NCI-H774 (cell line): ENCODE data around the gene ATP6AP2.

Source experiments
- DNase-seq: peaks from one replicate; lab custom pipeline; 2025; lab: John Stamatoyannopoulos, UW

Gene ATP6AP2

GRCh38 chrX:40644176-40644575, 63.4 kb downstream of the ATP6AP2 start:
- DNase-seq = no peak

- no peak for DNase-seq
Observed at GRCh38 chrX:40644821-40645358, 64.1 kb downstream of the ATP6AP2 start.

- DNase-seq = no peak
Observed at GRCh38 chrX:40646489-40647306, 65.9 kb downstream of the ATP6AP2 start.

GRCh38 chrX:40647307-40648197, 66.8 kb downstream of the ATP6AP2 start, which contains the start of gene CXorf38:
CXorf38 (minus strand) TSS chrX:40647561; CDS start chrX:40647520, 41 bp downstream.
- peak; percentile 84 for DNase-seq

- DNase-seq = peak; percentile 25
Observed at GRCh38 chrX:40651620-40652223, 71.0 kb downstream of the ATP6AP2 start.

- DNase-seq = no peak
Observed at GRCh38 chrX:40652664-40653063, 71.9 kb downstream of the ATP6AP2 start.

GRCh38 chrX:40653535-40653934, 72.8 kb downstream of the ATP6AP2 start:
- no peak for DNase-seq
